Activated gamma-delta T cell (primary cell): ENCODE data around the gene RNLS.
A peak's percentile ranks its signal among the peaks of the same experiment; 100 is the strongest.

Source experiments
- DNase-seq: peaks from one replicate; lab custom pipeline; 2025; lab: John Stamatoyannopoulos, UW
- total RNA-seq, 2 donors: gene quantifications; one replicate each; lab custom pipeline; 2026; lab: John Stamatoyannopoulos, UW

RNLS gene
- 1.6 to 2.5 reads per million in 2 donors for total RNA-seq

GRCh38 chr10:88582806-88583583, at the start of gene RNLS:
Gene RNLS (minus strand): TSS chr10:88583318.
- DNase-seq, result peak; percentile 41

DNA sequence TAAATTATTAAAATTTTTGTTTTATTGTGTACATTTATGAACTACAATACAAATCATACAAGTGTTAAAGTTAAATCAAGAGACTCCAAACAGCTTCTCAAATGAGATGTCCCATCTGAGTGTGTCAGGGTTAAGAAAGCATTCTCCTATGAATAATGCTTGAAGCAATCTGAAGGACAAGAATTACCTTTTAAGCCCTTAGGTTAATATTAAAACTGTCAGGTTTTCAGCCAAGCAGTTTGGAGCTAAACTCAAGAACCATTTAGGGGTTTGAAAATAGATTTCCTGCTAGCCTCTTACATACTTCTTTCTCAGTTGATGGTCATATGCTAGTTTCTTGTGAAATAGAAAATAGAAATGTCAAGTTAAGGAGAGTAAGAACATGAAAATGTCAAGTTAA, 41.7 kb upstream of the RNLS start:
- DNase-seq, result no peak

GRCh38 chr10:88623835-88624234, 40.7 kb upstream of the RNLS start:
- DNase-seq, result no peak

DNA sequence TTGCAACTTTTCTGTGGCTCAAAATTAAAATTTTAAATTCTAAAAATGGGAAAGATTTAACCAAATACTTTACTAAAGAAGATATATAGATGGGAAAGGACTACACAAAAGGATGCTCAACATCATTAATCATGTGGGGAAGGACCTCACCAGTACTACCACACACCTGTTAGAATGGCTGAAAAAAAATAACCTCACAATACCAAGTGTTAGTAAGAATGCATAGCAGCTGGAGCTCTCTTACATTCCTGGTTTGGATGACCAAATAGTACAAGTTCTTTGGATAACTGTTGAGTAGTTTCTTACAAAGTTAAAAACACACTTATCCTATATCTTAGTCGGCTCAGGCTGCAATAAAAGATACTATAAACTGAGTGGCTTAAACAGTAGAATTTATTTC, 37.3 kb upstream of the RNLS start:
- DNase-seq, result no peak

DNA sequence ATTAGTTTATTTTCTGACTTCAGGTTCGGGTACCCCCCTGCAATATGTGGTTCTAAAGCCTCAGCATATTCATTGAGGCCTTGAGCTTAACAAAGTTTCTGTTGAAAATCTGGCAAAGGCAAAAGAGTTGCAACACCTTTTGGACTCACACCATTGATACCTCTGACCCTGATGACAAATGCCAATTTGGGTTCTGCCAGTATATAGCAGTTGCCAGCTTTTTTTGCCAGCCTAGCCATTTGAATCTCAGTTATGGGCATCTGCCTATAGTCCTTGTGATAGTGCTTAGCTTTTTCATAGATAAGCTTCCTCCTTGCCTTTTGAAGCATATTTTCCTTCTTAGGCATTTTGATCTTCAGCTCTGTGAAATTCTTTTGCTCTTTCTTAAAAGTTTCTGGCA, 35.4 kb upstream of the RNLS start:
- no peak for DNase-seq

DNA sequence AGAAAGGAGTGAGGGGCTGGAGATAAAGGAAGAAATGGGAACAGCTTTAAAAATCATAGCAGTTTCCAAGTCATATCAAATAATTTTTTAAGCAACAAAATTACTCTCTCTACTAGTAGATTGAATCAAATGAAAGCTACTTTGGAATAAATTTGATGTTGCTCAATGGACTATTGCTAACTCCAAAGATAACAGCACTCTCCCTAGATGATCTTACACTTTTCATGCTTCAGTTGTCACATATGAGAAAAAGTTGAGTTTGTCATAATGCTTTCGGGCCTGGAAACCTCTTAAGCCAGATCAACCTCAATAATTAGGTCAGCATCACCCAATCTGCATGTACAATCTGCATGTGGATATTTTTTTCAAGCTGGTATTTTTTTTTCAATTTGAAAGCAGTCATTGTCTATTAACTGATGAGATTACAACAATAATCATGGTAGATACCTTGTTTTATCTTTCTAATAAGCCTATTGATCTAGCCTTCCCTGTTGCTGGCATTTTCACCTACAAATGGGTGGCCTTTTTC, 34.7 kb upstream of the RNLS start:
- no peak for DNase-seq

DNA sequence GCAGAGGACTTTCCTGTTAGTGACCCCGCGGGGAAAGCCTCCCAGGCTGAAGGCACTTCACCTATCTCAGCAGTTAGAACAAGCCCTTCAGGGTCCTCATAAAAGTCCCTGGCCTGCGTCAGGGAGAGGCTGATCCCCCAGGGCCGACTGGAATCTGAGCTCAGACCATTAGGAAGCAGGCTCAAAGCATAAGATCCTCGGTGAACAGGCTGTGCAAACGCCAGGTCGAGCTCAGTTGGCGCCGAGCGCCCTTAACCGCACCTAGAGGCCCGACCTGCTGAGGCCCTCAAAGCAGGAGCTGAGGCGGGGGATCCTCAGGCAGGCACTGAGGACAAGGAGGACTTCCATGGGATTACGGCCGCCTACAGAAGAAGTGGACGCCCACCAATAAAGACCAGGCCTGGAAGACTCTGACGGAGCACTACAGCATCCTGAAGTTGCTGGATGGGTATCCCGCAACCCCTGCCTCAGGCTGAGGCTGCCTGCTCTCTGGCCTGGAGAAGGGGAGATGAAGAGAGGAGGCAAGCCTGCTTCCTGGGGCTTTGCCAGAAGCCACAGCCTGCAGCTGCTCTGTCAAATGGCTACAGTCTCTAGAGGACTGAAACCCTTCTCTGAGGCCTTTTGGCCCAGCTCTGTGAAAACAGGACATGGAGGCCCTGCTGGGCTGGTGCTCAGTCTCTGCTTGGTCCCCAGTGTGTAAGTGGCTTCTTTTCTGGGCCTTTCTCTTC, 33.3 kb upstream of the RNLS start:
- no peak for DNase-seq

GRCh38 chr10:88608780-88609179, 25.7 kb upstream of the RNLS start:
- DNase-seq, result no peak

DNA sequence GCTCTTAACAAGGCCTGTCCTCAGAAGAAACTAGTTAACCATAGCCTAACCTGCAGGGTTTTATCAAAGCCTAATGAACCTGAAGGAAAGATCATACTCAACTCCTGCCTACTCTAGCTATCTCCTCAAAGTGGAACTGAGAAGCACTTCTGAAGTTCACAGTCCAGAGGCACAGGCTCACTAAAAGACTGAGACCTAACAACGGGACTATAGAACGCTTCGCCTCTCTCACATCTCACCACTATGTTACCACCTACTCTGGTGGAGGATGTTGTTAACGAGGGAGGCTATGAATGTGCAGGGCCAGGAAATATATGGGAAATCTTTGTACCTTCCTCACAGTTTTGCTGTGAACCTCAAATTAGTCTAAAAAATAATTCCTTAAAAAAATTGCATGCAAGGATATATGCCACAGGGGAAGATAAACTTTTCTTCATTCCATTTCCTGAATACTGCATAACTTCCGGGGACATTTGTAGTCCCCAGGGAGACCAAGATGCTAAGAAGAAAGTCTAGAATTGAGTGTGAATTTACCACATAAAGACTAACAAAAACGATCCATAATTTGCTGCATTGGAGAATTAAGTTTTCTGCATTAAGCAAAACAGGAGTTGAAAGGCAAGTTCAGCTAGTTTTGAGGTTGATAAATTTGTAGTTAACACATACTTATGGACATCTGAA, 25.1 kb upstream of the RNLS start:
- DNase-seq, result no peak

DNA sequence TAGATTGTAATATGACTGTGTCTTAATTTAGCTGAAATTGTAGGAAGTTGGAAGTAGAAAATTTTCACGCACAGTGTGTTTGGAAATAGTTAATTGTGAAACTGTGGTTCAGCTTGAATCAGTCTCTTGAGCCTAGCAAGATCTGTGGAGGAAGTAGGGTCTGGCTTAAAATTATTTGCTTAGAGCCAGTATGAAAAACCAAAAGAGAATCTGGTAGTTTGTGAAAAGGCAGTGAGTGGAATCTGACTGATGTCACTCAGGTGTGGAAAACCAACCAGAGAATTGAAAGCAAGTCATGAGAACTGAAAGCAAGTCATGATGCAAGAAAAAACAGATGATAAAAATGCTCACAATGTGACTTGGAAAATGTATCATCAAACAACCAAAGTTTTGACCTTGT, 14.9 kb upstream of the RNLS start:
- no peak for DNase-seq

DNA sequence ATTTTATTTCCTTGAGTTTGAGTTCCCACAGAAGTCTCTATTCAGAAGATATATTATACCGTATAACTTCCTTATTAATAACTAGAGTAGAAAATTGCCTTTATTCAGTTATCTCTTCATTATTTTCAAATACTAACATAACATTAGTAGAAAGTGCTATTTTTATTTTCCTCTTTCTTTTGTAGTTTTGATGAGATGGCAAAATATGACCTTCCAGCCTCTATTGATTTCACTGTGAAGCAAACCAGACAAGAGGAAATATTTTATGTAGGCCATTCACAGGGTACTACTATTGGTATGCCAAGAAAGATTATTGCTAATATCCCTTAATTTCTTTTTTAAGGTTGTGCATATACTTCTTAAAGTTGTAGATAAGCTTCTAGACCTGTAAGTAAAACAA, 11.4 kb upstream of the RNLS start:
- no peak for DNase-seq

DNA sequence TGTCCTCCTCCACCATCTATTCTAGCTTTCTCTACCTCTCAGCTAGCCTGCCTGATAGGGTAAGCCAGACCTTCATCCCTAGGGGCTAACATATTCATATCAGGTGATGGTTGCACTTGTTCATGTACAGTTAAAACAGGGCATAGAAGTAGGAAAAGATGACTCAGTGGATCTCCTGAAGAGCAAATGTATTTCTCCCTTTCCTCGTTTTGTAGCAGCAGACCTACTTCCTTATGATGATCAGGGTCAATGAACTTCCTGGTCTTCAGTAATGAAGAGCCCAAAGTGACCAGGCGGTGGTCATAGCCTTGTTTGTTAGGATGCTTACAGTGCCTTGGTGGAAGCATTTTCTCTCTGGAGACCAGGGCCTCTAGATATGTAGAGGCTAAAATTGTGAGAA, 9.8 kb upstream of the RNLS start:
- DNase-seq, result no peak

DNA sequence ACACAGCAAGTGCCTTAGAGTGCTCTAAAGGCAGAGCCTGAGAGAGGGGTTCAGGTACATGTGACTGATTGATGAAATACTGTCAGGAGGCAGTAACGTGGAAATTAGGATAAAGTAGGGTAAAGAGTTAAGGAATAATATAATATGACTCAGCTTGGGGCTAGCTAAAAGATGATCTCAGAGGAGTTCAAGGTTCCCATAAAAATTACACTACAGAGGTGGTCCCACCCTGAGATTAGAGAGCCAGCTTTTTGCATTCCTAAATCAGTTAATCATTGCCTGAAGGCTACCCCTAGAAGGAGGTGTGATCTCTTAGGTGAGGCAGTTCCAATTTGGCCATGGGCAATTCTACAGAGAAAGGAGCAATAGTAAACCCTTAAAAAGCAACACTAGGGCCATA, 9.3 kb upstream of the RNLS start:
- no peak for DNase-seq

- DNase-seq, result no peak
These were observed 3.3 kb upstream of the RNLS start, which contains the start of gene LIPJ for GRCh38 chr10:88586462-88586861. Gene LIPJ (plus strand): TSS chr10:88586762. CDS start chr10:88590688, 3,926 bp downstream.

- no peak for DNase-seq
These were observed 453 bp upstream of the RNLS start for GRCh38 chr10:88583584-88583957.

GRCh38 chr10:88582411-88582805, 710 bp downstream of the RNLS start:
- DNase-seq, result no peak

DNA sequence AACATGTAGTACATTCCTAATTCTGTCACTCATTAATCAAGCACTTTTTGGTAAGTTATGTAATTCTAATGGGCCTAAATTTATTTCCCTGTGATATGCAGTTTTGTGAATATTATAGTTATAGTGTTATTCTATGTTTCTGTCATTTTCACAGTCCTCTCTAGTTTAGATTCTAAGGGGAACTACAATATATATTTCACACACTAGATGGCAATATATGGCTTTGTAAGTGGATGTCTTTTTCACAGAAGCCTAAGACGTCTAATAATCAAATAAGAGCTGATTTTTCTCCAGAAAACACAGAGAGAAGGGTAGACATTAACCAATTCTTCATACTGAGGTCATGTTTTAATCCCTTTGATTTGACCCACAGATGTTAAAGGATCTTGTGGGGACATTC, 18.0 kb downstream of the RNLS start:
- no peak for DNase-seq

GRCh38 chr10:88562152-88562551, 21.0 kb downstream of the RNLS start:
- no peak for DNase-seq

- DNase-seq, result no peak
These were observed 25.5 kb downstream of the RNLS start for GRCh38 chr10:88557658-88558057.

GRCh38 chr10:88557256-88557655, 25.9 kb downstream of the RNLS start:
- DNase-seq, result no peak

- no peak for DNase-seq
These were observed 27.8 kb downstream of the RNLS start for GRCh38 chr10:88555190-88555908.
